IgD-negative memory B cell (primary cell): Measurements from ENCODE around the gene WHRN. TPM values are rescaled to one million over a fixed set of nuclear protein-coding genes. Genes with fewer than 3 reads are reported as not detected.

Experiments used
- H3K27ac Mint-ChIP-seq, 3 donors: one replicate each; pipeline ENCODE4 v1.8.0; 2020 to 2022; ENCODE audit warnings: mild to moderate bottlenecking in 3 of 3, mixed read lengths in 3 of 3, moderate library complexity in 1 of 3
- H3K27me3 Mint-ChIP-seq: one replicate; pipeline ENCODE4 v1.8.0; 2021; ENCODE audit warnings: mixed read lengths
- H3K36me3 Mint-ChIP-seq: one replicate; pipeline ENCODE4 v1.8.0; 2020; ENCODE audit warnings: mild to moderate bottlenecking, mixed read lengths
- H3K4me1 Mint-ChIP-seq, 3 donors: one replicate each; pipeline ENCODE4 v1.8.0; 2020 to 2022; ENCODE audit warnings: mixed read lengths in 3 of 3, mild to moderate bottlenecking in 1 of 3
- H3K4me3 Mint-ChIP-seq, 4 donors: one replicate each; pipeline ENCODE4 v1.8.0; 2020 to 2022; ENCODE audit warnings: mild to moderate bottlenecking in 4 of 4, mixed read lengths in 4 of 4, moderate library complexity in 3 of 4
- H3K9me3 Mint-ChIP-seq, 3 donors: one replicate each; pipeline ENCODE4 v1.8.0; 2020 to 2021; ENCODE audit warnings: mixed read lengths in 3 of 3, mild to moderate bottlenecking in 1 of 3
- polyA plus RNA-seq: library from polyadenylated mRNA; unstranded; fragments of 300-500 nt; fragmentation: Illumina TruSeq; gene quantifications from one replicate; pipeline ENCODE4 v1.2.3, GENCODE V29; 2021

The WHRN gene
- polyA plus RNA-seq, 1 donor from 2014 or later = 0.89 TPM

GRCh38 chr9:114476891-114477469 lies 28.3 kb downstream of the WHRN start:
- H3K4me3 Mint-ChIP-seq = no peak overlapping the region
- peaks cover 8% of the 10 kb centered on the region for H3K27me3 Mint-ChIP-seq
- no peaks in the 10 kb centered on the region for H3K9me3 Mint-ChIP-seq
- peaks cover 5 to 13% (median 6%) of the 10 kb centered on the region in 3 donors for H3K4me1 Mint-ChIP-seq
- H3K36me3 Mint-ChIP-seq = peaks cover 10% of the 10 kb centered on the region
- no peak overlapping the region for H3K27ac Mint-ChIP-seq

GRCh38 chr9:114475412-114476135 lies 29.7 kb downstream of the WHRN start:
- peak overlapping the region in 1 of 3 donors; percentile 23 for H3K27ac Mint-ChIP-seq
- peaks cover 5 to 13% (median 6%) of the 10 kb centered on the region in 3 donors for H3K4me1 Mint-ChIP-seq
- peaks cover 8% of the 10 kb centered on the region for H3K27me3 Mint-ChIP-seq
- peak overlapping the region in 2 of 4 donors; percentile 37 to 68 for H3K4me3 Mint-ChIP-seq
- no peaks in the 10 kb centered on the region for H3K9me3 Mint-ChIP-seq
- peaks cover 10% of the 10 kb centered on the region for H3K36me3 Mint-ChIP-seq

- Mint-ChIP-seq H3K9me3 (peaks cover 0 to 4% (median 0%) of the 10 kb centered on the region in 3 donors), H3K27ac (no peak overlapping the region), H3K36me3 (peaks cover 14% of the 10 kb centered on the region), H3K4me3 (no peak overlapping the region), H3K27me3 (peaks cover 10% of the 10 kb centered on the region), H3K4me1 (peaks cover 5 to 15% (median 6%) of the 10 kb centered on the region in 3 donors)
These were observed 30.8 kb downstream of the WHRN start for GRCh38 chr9:114474425-114474824.

- H3K4me3 Mint-ChIP-seq = no peak overlapping the region
- peaks cover 13% of the 10 kb centered on the region for H3K27me3 Mint-ChIP-seq
- peaks cover 5 to 17% (median 6%) of the 10 kb centered on the region in 3 donors for H3K4me1 Mint-ChIP-seq
- H3K36me3 Mint-ChIP-seq = peaks cover 18% of the 10 kb centered on the region
- H3K27ac Mint-ChIP-seq = peak overlapping the region in 1 of 3 donors; percentile 50
- peaks cover 0 to 4% (median 0%) of the 10 kb centered on the region in 3 donors for H3K9me3 Mint-ChIP-seq
These were observed 31.8 kb downstream of the WHRN start for GRCh38 chr9:114473447-114473801.

GRCh38 chr9:114472765-114473446 lies 32.4 kb downstream of the WHRN start:
- Mint-ChIP-seq H3K27ac (peak overlapping the region in 1 of 3 donors; percentile 50), H3K9me3 (peaks cover 0 to 4% (median 0%) of the 10 kb centered on the region in 3 donors), H3K27me3 (peaks cover 13% of the 10 kb centered on the region), H3K36me3 (peaks cover 18% of the 10 kb centered on the region), H3K4me1 (peaks cover 5 to 17% (median 6%) of the 10 kb centered on the region in 3 donors), H3K4me3 (peak overlapping the region in 1 of 4 donors; percentile 52)

- H3K4me1 Mint-ChIP-seq = peaks cover under 1 to 13% (median 6%) of the 10 kb centered on the region in 3 donors
- peaks cover 0 to 4% (median 0%) of the 10 kb centered on the region in 3 donors for H3K9me3 Mint-ChIP-seq
- no peak overlapping the region for H3K27ac Mint-ChIP-seq
- peak overlapping the region in 1 of 4 donors; percentile 61 for H3K4me3 Mint-ChIP-seq
- H3K27me3 Mint-ChIP-seq = peaks cover 9% of the 10 kb centered on the region
- H3K36me3 Mint-ChIP-seq = peaks cover 12% of the 10 kb centered on the region
These were observed 34.1 kb downstream of the WHRN start for GRCh38 chr9:114471157-114471556.

- Mint-ChIP-seq H3K4me3 (peak overlapping the region in 1 of 4 donors; percentile 5), H3K4me1 (peaks cover 0 to 11% (median 5%) of the 10 kb centered on the region in 3 donors), H3K27me3 (peaks cover 8% of the 10 kb centered on the region), H3K36me3 (peaks cover 12% of the 10 kb centered on the region), H3K9me3 (peaks cover 0 to 4% (median 0%) of the 10 kb centered on the region in 3 donors), H3K27ac (no peak overlapping the region)
These were observed 34.7 kb downstream of the WHRN start for GRCh38 chr9:114470581-114470980.

- Mint-ChIP-seq H3K9me3 (peaks cover 0 to 4% (median 0%) of the 10 kb centered on the region in 3 donors), H3K27me3 (peaks cover 5% of the 10 kb centered on the region), H3K36me3 (peaks cover 12% of the 10 kb centered on the region), H3K4me3 (no peak overlapping the region), H3K4me1 (peaks cover 0 to 7% (median under 1%) of the 10 kb centered on the region in 3 donors), H3K27ac (no peak overlapping the region)
These were observed 35.2 kb downstream of the WHRN start for GRCh38 chr9:114470121-114470520.

- Mint-ChIP-seq H3K4me3 (peak overlapping the region in 1 of 4 donors; percentile 63), H3K27me3 (peaks cover 5% of the 10 kb centered on the region), H3K36me3 (peaks cover 12% of the 10 kb centered on the region), H3K27ac (peak overlapping the region in 1 of 3 donors; percentile 35), H3K9me3 (peaks cover 0 to 4% (median 0%) of the 10 kb centered on the region in 3 donors), H3K4me1 (peaks cover 0 to 6% (median 0%) of the 10 kb centered on the region in 3 donors)
These were observed 36.0 kb downstream of the WHRN start for GRCh38 chr9:114469091-114469853.

GRCh38 chr9:114467910-114468309 lies 37.4 kb downstream of the WHRN start:
- no peak overlapping the region for H3K27ac Mint-ChIP-seq
- H3K27me3 Mint-ChIP-seq = peaks cover 5% of the 10 kb centered on the region
- H3K4me3 Mint-ChIP-seq = no peak overlapping the region
- peaks cover 0 to 6% (median 0%) of the 10 kb centered on the region in 3 donors for H3K4me1 Mint-ChIP-seq
- peaks cover 0 to 4% (median 2%) of the 10 kb centered on the region in 3 donors for H3K9me3 Mint-ChIP-seq
- peaks cover 10% of the 10 kb centered on the region for H3K36me3 Mint-ChIP-seq

- peaks cover 0 to 6% (median 0%) of the 10 kb centered on the region in 3 donors for H3K4me1 Mint-ChIP-seq
- peaks cover 10% of the 10 kb centered on the region for H3K36me3 Mint-ChIP-seq
- H3K9me3 Mint-ChIP-seq = peaks cover 0 to 4% (median 2%) of the 10 kb centered on the region in 3 donors
- peak overlapping the region in 1 of 3 donors; percentile 39 for H3K27ac Mint-ChIP-seq
- peaks cover 5% of the 10 kb centered on the region for H3K27me3 Mint-ChIP-seq
- peak overlapping the region in 1 of 4 donors; percentile 52 for H3K4me3 Mint-ChIP-seq
These were observed 38.0 kb downstream of the WHRN start for GRCh38 chr9:114467226-114467750.

- no peak overlapping the region for H3K27ac Mint-ChIP-seq
- peaks cover 10% of the 10 kb centered on the region for H3K36me3 Mint-ChIP-seq
- H3K4me1 Mint-ChIP-seq = peaks cover 5 to 12% (median 6%) of the 10 kb centered on the region in 3 donors
- H3K27me3 Mint-ChIP-seq = peaks cover 5% of the 10 kb centered on the region
- H3K9me3 Mint-ChIP-seq = peaks cover 0 to 4% (median 2%) of the 10 kb centered on the region in 3 donors
- no peak overlapping the region for H3K4me3 Mint-ChIP-seq
These were observed 39.1 kb downstream of the WHRN start for GRCh38 chr9:114465906-114466900.

GRCh38 chr9:114465417-114465816 lies 39.9 kb downstream of the WHRN start:
- H3K27ac Mint-ChIP-seq = no peak overlapping the region
- H3K27me3 Mint-ChIP-seq = peaks cover 5% of the 10 kb centered on the region
- H3K9me3 Mint-ChIP-seq = peaks cover 0 to 4% (median 2%) of the 10 kb centered on the region in 3 donors
- peaks cover 5 to 15% (median 9%) of the 10 kb centered on the region in 3 donors for H3K4me1 Mint-ChIP-seq
- H3K4me3 Mint-ChIP-seq = no peak overlapping the region
- H3K36me3 Mint-ChIP-seq = peaks cover 10% of the 10 kb centered on the region
